A673 (cell line): Measurements from ENCODE around the gene SYT5. TPM values are rescaled to one million over a fixed set of nuclear protein-coding genes. Genes with fewer than 3 reads are reported as not detected.

Source experiments
- BruUV-seq: library from RNA; stranded (reverse); fragments of 400-500 nt; replicated peaks from 2 replicates; lab custom pipeline; 2021; lab: Mats Ljungman, UMichigan
- CTCF ChIA-PET: fragments of 300-600 bp; sonication (Branson Sonifier 250); formaldehyde crosslinking; loops from one replicate; lab custom pipeline; 2022; ENCODE audit warnings: antibody characterized with exemption; lab: Charles Lee
- POLR2A ChIA-PET: fragments of 300-600 bp; sonication (Branson Sonifier 250); formaldehyde crosslinking; loops from one replicate; lab custom pipeline; 2022; ENCODE audit warnings: antibody characterized with exemption; ENCODE audit not compliant: low non-redundant PET; lab: Charles Lee
- DNase-seq: peaks from one replicate; pipeline ENCODE4 v3.0.0-alpha.2; 2015; ENCODE audit warnings: low spot score
- H3K27ac ChIP-seq: fragments of 200-600 bp; sonication (generic); 2 replicates; pipeline ENCODE4 v1.5.1; 2016; ENCODE audit warnings: mixed run types, low read depth, mild to moderate bottlenecking, mixed read lengths, antibody characterized with exemption, low read length; ENCODE audit not compliant: poor library complexity, severe bottlenecking
- H3K27me3 ChIP-seq: fragments of 200-600 bp; sonication (generic); replicated peaks from 2 replicates; pipeline ENCODE4 v1.6.1; 2017; ENCODE audit warnings: mixed run types, low read depth, mild to moderate bottlenecking, mixed read lengths, antibody characterized with exemption, low read length; ENCODE audit not compliant: insufficient read depth, poor library complexity
- H3K36me3 ChIP-seq: fragments of 200-600 bp; sonication (generic); 2 replicates; pipeline ENCODE4 v1.6.1; 2016; ENCODE audit warnings: mixed run types, mild to moderate bottlenecking, mixed read lengths, antibody characterized with exemption, low read length; ENCODE audit not compliant: insufficient read depth, poor library complexity, severe bottlenecking
- H3K4me1 ChIP-seq: fragments of 200-600 bp; sonication (generic); 2 replicates; pipeline ENCODE4 v1.6.1; 2017; ENCODE audit warnings: mixed run types, mild to moderate bottlenecking, mixed read lengths, antibody characterized with exemption, low read length; ENCODE audit not compliant: insufficient read depth, poor library complexity, severe bottlenecking
- H3K4me3 ChIP-seq: fragments of 200-600 bp; sonication (generic); 2 replicates; pipeline ENCODE4 v1.5.1; 2016; ENCODE audit warnings: low read depth, mixed run types, mild to moderate bottlenecking, mixed read lengths, low read length; ENCODE audit not compliant: poor library complexity, severe bottlenecking
- H3K9me3 ChIP-seq: fragments of 200-600 bp; sonication (generic); 2 replicates; pipeline ENCODE4 v1.6.1; 2016; ENCODE audit warnings: mixed run types, low read depth, mild to moderate bottlenecking, mixed read lengths, antibody characterized with exemption, low read length; ENCODE audit not compliant: poor library complexity, severe bottlenecking
- EZH2 ChIP-seq: fragments of 200-600 bp; sonication (generic); IDR thresholded peaks from 2 replicates; pipeline ENCODE4 v1.6.1; 2017; ENCODE audit warnings: borderline replicate concordance, low read depth, mild to moderate bottlenecking, mixed read lengths, antibody characterized with exemption, low read length; ENCODE audit not compliant: poor library complexity, severe bottlenecking
- intact Hi-C: fragments of 100-400 bp; cut with micrococcal nuclease; formaldehyde crosslinking; loops from one replicate; pipeline ENCODE4 v1.10.0; 2022; ENCODE audit not compliant: unreplicated experiment
- total RNA-seq: library from RNA; stranded (reverse); gene quantifications from 2 replicates; pipeline ENCODE4 v1.2.3, GENCODE V29; 2021
- TF ChIP-seq, protein P1 (sequence below): fragments of 300-800, 200-600 bp; sonication (generic); conservative IDR thresholded peaks from 2 replicates; pipeline ENCODE4 v1.5.1; 2017; ENCODE audit warnings: low read depth, mild to moderate bottlenecking, antibody characterized with exemption, low read length, moderate library complexity, mixed read lengths

Gene SYT5
- total RNA-seq, 1 experiment from 2014 or later: not detected

GRCh38 chr19:55224038-55224665, 44.1 kb upstream of the SYT5 start:
- Histone ChIP-seq H3K27me3 (no peaks in the 10 kb centered on the region), H3K4me3 (no peak overlapping the region), H3K36me3 (no peaks in the 10 kb centered on the region), H3K9me3 (no peaks in the 10 kb centered on the region), H3K27ac (no peak overlapping the region), H3K4me1 (no peaks in the 10 kb centered on the region)
- POLR2A ChIA-PET: no interaction called here
- DNase-seq: no peak
- BruUV-seq: no TSS peak
- TF ChIP-seq EZH2: no peak
- TF ChIP-seq, protein P1, sequence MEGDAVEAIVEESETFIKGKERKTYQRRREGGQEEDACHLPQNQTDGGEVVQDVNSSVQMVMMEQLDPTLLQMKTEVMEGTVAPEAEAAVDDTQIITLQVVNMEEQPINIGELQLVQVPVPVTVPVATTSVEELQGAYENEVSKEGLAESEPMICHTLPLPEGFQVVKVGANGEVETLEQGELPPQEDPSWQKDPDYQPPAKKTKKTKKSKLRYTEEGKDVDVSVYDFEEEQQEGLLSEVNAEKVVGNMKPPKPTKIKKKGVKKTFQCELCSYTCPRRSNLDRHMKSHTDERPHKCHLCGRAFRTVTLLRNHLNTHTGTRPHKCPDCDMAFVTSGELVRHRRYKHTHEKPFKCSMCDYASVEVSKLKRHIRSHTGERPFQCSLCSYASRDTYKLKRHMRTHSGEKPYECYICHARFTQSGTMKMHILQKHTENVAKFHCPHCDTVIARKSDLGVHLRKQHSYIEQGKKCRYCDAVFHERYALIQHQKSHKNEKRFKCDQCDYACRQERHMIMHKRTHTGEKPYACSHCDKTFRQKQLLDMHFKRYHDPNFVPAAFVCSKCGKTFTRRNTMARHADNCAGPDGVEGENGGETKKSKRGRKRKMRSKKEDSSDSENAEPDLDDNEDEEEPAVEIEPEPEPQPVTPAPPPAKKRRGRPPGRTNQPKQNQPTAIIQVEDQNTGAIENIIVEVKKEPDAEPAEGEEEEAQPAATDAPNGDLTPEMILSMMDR: no peak
- intact Hi-C loops: no loop called here
- CTCF ChIA-PET: no interaction called here

DNA sequence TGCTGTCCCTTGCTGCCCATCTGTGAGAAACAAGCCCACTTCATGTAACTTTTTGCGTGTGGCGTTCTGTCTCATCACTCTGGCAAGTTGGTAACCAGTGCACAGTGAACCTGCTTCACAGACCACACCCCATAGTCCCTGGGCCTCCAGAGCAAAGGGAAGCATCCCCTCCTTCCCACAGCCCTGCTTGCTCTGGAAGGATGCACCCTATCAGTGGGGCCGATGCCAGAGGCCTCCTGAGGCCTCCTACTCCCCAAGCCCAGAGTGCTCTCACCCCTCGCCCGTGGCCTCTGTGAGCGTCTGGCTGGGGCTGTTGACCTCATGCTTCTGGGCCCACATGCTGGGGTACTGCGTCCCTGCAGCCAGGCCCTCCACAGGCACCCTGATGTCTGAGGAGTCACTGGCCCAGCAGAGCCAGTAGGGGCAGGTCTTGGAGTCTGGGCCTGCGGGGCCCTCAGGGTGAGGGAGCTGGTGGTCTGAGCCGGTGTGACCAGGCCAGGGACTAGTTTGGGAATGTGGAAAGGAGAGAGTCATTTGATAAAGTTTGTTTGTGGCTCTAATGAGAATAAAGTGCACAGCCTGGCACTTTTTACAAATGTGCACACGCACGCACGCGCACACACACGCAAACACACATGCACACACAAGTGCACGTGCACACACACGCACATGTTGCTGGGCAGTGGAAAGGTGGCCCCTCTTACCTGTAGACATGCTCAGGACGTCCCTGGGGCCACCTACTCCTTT, 43.4 kb upstream of the SYT5 start:
- Histone ChIP-seq H3K36me3 (no peaks in the 10 kb centered on the region), H3K9me3 (no peaks in the 10 kb centered on the region), H3K4me3 (no peak overlapping the region), H3K27me3 (no peaks in the 10 kb centered on the region), H3K27ac (no peak overlapping the region), H3K4me1 (no peaks in the 10 kb centered on the region)
- no peak for DNase-seq
- ChIA-PET POLR2A (no interaction called here), CTCF (no interaction called here)
- intact Hi-C loops: no loop called here
- no peak for TF ChIP-seq EZH2
- TF ChIP-seq, protein P1: no peak
- BruUV-seq: no TSS peak

- ChIA-PET CTCF (no interaction called here), POLR2A (no interaction called here)
- H3K36me3 ChIP-seq: no peaks in the 10 kb centered on the region
- BruUV-seq: no TSS peak
- no peaks in the 10 kb centered on the region for H3K9me3 ChIP-seq
- intact Hi-C loops: no loop called here
- TF ChIP-seq EZH2: no peak
- TF ChIP-seq, protein P1: no peak
- DNase-seq: no peak
- H3K4me1 ChIP-seq: peaks cover 3% of the 10 kb centered on the region
- H3K27ac ChIP-seq: no peak overlapping the region
- no peak overlapping the region for H3K4me3 ChIP-seq
- no peaks in the 10 kb centered on the region for H3K27me3 ChIP-seq
Observed at GRCh38 chr19:55220525-55220924, 40.4 kb upstream of the SYT5 start.
